Measurements from ENCODE around the gene ZKSCAN5.
A peak's percentile ranks its signal among the peaks of the same experiment; 100 is the strongest.
"Not testable (repeated sequence)": the region's sequence is repeated elsewhere in the genome, so short reads cannot be mapped to it uniquely, and the experiment has no call there.

Gene ZKSCAN5

DNA sequence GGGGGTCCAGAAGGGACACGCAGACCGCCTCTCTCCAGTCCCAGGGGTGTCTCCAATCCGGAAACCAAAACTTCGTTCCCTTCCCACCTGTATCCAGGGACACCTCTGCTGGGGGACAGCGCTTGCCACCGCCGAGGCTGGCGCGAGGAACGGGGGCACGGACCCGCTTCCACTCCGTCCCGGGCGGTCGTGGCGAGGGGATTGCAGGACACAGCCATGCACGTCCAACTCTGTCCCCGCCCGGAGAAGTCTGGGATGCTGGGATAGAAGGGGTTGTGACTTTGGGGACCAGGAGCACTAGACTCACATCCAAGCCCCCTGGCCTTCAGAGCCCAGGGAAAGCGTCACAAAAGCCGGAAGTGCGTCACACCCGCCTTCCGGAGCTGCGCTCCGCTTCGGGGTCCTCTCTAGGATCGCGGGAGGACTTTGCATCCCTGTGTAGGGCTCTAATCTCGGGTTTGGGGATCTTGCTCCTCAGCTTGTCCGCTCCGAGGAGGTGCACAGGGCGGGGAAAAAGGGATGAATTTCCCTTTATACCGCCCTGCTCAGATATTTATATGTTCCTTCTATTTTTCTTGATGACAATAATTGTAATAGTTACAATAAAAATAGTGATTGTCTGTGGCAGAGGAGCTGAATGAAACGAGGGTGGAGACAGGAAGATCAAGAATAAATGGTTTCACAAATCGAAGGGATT lies 47.5 kb downstream of the ZKSCAN5 start, which contains the start of gene FAM200A:
FAM200A (minus strand) TSS at position 348 of the 697 bp plus-strand sequence. CDS start 3,707 bp downstream, outside the sequence.
- peak; percentile 92 for DNase-seq (ENCODE audit: low read depth)

DNA sequence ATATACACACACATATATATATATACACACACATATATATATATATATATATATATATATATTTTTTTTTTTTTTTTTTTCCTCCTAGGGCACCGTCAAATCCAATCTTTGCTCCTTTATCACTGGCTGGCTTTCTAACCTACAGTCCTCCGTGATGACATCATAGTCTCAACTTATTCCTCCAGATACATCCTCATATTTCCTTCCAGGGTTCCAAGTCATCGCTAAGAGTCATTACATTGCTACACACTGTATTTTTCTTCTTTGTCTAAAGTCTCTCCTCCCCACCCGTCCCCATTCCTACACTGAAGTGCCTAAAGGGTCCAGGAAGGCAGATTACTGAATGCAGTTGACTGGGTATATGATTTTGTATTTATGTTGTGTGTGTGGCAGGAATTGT lies 48.6 kb downstream of the ZKSCAN5 start:
- DNase-seq (ENCODE audit: low read depth): no peak

DNA sequence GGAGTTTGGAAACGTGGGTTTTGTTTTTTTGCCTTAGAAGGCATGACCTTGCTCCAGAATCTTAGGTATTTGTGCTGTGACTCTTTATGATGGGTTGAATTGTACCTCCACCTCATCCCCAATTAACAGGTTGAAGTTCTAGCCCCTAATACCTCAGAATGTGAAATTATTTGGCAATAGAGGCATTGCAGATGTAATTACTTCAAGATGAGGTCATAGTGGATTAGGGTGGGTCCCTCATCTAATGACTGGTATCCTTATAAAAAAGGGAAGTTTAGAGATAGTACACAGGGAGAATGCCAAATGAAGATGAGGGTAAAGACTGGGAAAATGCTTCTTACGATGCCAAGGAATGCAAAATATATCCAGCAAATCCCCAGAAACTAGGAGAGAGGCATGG lies 50.5 kb downstream of the ZKSCAN5 start:
- no peak for DNase-seq (ENCODE audit: low read depth)

DNA sequence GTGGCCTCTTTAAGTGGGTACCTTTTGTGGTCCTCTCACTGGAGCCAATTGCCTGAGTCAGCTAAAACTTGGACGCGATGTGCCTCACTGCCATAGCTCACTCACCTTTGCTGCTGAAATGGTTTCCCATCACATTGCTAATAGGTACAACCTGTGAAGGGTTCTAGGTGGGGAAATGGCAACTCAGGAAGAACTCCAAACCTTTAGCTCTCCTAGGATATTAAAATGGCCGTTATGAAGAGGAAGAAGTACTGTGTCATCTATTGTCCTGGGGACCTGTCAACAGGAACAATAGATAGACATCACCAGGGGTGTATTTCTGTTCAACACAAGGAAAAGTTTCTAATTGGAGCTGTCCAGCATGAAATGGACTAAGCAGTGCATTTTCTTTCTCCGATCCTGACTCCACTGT lies 52.7 kb downstream of the ZKSCAN5 start:
- DNase-seq (ENCODE audit: low read depth): peak; percentile 14

DNA sequence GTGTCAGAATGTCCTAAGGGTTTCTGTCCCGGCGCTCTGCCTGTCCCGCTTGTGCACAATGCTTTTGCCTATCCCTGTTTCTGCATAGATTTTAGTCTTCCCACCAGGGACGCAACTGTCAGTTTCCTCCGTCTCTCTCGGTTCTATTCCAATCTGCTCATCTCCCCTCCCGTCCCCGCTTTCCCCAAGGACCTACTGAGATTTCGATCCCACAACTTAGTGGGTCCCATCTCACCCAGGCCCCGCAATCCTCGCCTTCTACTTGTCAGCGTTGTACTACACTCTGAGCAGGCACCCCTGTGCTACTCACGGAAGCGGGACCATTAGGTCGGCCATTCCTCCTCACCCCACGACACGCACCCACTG lies 53.5 kb downstream of the ZKSCAN5 start:
- DNase-seq (ENCODE audit: low read depth): no peak

DNA sequence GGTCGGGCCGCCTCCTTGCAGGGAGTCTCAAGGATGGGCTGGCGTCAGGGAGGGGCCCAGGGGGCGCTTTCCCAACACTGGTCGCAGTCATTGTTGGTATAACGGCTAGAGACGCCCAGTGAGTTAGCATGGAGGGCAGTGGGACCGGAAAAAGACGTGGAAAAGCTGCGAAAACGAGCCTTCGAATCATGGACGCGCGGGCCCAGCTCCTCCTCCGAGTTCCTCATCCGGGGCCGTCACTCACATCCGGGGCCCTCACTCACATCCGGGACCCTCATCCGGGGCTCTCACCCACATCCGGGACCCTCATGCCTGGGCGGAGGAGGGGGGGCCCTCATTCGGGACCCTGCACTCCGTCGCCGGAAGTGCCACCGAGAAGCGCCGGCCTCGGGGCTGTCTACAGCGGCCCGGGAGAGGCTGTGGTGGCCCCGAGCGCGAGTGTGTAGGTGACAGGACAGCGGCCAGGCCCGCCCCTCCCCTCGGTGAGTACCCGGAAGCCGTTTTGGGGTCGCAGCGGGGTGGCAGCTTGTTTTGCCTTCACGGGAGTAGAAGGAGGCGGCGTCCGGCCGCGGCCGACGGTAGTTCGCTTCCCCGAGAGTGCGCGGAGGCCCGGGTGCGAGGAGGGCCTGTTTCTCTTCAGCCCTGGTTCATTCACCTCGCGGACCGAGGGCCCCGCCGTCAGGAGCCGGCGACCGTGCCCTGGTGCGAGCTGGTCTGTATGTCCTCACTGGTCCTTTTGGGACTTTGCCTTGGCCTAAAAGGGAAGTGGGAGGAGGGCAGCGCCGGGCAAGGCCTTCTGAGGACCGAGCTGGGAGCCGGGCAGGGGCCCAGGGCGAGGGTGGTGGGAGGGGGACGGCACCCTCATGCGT lies 54.1 kb downstream of the ZKSCAN5 start, which contains the start of gene ZNF655:
ZNF655 (plus strand) TSS at position 337 of the 869 bp plus-strand sequence. CDS start 1,918 bp downstream, outside the sequence.
- peak; percentile 84 for DNase-seq (ENCODE audit: low read depth)

DNA sequence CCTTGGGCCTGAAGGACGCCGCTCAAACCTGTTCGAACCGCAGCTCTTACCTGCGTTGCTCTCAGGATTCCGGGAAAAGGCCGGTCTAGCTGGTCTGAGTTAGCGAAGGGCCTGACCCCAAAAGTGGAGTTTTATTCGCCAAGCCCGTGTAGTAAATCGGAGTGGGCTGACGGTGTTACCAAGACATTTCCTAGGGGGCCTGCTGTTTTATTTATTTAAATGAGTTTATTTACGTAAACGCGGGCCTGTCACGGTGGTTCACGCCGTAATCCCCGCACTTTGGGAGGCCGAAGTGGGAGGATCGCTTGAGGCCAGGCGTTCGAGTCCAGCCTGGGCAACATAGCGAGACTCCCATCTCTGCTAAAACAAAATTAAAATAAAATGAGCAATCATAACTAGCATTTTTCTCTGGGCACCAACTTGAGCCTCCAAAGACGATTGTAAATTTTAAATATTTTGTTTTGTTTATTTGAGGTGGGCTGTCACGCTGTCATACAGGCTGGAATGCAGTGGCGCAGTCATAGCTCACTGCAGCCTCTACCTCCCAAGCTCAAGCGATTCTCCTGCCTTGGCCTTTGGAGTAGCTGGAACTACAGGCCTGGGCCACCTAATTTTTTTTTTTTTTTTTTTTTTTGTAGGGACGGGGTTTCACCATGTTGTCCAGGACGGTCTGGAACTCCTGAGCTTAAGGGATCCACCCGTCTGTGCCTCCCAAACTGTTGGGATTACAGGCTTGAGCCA lies 54.9 kb downstream of the ZKSCAN5 start:
- peak; percentile 34 for DNase-seq (ENCODE audit: low read depth)

DNA sequence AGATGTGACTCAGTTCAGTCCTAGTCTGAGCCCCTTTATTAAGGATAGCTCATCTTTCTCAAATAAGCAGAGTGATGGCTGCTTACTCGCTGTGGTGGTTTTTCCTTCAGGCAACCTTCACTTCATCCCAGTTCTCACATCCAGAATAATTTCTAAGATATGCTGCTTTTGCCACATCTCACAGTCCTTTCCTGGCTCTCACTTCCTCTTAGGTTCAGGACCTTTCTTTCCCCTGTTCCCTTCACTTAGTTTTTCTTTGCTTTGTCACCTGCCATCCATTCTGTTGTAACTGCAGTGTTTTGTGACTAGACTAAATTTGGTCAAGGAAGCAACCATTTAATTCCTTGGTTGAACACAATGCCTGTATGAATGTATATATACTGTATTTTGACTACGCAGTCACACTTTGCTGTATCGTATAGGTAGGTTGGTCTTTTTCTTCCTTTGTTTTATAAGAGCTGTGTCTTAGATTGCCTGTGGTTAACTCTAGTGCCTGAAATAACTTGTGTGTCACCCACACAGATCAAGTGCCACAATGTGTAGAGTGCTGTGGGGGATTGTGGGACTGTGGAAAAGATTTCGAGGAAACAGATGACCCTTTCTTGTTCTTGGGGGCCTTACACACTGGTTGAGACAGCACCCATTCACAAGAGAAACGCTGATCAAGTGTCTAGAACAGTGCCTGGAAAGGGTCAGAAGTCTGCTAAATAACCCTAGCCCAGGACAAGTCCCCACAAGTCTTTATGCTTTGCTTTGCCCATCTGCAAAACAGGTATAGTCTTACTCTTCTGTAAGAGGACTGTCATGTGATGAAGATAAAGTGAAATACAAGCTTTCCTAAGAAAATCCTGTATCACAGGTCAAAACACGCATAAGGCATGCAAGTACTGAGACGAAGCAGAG lies 56.6 kb downstream of the ZKSCAN5 start:
- DNase-seq (ENCODE audit: low read depth): no peak

DNA sequence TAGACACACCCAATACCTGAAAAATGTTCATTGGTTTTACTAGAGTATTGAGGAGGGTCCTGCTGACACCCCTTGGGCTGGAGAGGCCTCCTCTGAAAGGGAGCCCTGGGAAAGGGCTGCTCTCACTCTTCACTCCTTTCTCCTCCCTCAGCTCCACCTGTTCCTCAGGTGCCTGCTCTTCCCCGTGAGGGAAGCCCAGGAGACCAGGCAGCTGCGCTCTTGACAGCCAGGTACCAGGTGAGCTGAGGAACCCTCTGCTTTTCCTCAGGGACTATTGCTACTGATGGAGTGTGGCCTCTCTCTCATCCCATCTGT lies 57.2 kb downstream of the ZKSCAN5 start:
- DNase-seq (ENCODE audit: low read depth): no peak

DNA sequence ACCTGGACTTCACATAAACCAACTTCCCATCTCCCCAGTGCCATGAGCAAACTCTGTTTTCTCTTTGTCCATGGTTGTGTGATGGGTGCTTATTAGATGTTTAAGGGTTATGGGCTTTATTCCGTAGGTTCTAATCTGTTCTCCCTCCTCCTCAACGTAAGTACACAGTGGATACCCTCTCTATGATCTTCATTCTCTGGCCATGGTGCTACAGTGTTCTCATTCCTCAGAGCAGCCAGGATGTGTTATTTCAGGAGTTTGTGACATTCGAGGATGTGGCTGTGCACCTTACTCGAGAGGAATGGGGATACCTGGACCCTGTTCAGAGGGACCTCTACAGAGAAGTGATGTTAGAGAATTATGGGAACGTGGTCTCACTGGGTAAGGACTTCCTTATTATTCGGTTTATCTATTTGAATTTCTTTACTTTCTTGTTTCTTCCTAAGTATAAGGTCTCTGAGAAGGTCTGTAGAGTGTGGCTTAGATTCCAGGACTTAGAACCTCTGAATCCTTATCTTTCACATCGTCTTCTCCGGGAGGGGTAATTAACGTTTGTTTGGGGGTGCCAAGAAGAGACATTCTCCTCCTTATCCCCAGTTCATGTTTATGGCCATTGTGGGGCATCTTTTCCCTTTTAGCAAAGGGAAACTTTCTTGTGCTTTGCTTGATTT lies 57.8 kb downstream of the ZKSCAN5 start:
- no peak for DNase-seq (ENCODE audit: low read depth)

DNA sequence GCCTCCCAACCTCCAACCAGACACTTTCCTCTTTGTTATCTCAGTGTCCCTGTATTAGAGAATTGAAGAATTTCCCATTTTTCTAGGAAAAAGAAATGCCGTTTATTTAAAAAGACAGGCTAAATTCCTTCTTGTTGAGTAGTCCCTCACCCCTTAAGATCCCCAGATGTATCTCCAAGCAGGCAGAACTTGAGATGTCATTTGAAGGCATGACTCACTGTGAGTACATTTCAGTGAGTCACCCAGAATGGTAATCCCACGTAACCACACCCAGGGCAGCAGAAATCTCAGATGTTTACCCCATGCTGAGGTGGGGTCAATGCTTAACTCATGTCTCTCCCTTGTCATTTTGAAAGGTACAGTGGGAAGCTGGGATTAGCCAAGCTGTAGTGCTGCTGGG lies 58.4 kb downstream of the ZKSCAN5 start:
- DNase-seq (ENCODE audit: low read depth): peak; percentile 100

DNA sequence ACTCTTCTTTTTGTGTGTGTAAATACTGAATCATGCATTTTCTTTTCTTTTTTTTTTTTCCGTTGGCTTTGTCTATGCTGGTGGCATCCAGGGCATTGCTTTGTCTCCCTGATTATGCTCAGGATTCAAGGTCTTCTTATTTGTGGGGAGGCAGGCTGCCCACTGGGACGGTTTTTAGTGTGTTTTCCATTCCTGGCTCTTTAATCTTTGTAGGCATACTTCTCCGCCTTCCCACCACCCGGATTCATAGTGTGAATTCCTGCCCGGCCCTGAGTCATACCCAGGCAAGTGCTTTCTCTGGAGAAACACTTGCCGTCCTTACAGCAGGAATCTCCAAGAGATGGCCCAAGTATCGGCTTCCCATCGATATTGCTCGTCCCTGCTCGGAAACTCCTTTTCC lies 59.2 kb downstream of the ZKSCAN5 start:
- peak; percentile 77 for DNase-seq (ENCODE audit: low read depth)

DNA sequence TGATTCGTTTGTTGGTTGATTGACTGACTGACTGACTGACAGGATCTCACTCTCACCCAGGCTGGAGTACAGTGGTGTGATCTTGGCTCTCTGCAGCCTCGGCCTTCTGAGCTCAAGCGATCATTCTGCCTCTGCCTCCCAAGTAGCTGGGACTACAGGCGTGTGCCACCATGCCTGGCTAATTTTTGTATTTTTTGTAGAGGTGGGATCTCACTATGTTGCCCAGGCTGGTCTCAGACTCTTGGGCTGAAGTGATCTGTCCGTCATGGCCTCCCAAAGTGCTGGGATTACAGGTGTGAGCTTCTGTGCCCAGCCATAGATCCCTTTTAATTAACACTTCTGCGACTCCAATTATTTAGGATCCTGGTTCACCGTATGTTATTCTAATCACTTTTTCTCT lies 64.3 kb downstream of the ZKSCAN5 start:
- not testable (repeated sequence) for DNase-seq (ENCODE audit: low read depth)

DNA sequence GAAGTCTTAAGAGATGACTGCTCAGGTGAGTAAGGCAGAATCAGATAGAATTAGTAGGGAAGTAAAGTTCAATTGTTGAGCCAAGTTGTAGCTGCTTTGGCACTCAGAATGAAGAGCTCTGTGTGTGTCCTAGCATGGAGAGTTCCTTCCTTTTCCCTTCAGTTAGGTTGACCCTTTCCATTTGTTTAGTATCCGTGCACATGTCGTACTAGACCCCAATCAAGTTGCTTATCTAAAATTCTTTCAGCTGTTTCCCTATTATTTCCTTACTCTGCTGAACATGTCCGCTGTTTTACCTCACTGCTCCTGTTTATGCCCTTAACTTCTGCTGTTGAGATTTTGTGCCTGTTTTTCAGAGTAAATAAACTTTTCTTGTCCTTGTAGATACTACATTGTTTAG lies 67.3 kb downstream of the ZKSCAN5 start:
- DNase-seq (ENCODE audit: low read depth): no peak

DNA sequence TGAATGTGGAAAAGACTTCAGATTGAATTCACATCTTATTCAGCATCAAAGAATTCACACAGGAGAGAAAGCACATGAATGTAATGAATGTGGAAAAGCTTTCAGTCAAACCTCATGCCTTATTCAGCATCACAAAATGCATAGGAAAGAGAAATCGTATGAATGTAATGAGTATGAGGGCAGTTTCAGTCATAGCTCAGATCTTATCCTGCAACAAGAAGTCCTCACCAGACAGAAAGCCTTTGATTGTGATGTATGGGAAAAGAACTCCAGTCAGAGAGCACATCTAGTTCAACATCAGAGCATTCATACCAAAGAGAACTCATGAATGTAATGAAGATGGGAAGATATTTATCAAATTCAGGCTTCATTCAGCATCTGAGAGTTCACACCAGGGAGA lies 68.8 kb downstream of the ZKSCAN5 start:
- no peak for DNase-seq (ENCODE audit: low read depth)

DNA sequence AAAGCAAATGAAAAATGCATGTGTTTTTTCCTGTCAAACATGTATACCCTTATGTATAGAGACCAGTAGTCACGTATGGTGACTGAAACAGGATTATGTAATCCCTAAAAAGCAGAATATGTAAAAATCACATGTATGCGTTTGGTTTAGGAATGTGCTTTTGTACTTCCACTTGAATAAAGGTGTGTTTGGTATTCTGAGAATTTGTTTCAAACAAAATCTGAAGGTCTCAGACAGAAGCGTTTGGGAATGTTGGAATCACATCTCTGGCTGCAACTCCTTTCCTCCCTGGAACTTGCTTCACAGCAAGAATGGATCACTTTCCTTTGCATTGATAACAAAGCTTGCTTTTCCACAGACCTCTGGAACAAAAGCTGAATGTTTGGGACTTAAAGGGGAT lies 71.8 kb downstream of the ZKSCAN5 start:
- DNase-seq (ENCODE audit: low read depth): no peak

DNA sequence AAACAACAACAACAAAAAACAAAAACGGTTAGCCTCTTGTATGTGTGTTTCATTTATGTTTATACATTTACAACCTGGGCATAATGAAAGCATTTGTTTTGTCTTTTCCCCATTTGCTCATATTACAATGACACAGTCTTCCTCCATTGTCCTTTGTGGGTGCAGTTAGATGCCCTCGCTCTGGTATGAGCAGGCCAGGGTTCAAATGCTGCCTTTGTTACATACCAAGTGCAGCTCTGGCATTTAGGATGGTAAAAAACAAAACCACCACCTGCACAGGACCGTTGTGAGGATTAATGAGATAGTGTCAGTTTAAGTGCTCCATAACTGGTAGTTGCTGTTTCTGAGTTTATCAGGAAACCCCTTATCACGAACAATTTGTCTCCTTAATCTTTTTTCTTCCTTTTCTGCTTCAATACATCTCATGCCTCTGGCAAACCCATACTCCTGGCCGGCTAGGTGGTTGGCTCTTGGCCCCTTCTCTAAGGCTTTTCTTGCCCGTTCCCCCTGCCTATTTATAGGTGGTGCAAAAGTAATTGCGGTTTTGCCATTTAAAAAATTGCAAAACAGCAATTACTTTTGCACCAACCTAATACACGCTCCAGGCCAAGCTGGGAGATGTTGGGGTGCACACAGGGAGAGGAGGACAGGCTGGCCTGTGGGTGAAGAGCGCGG lies 75.0 kb downstream of the ZKSCAN5 start:
- no peak for DNase-seq (ENCODE audit: low read depth)

DNA sequence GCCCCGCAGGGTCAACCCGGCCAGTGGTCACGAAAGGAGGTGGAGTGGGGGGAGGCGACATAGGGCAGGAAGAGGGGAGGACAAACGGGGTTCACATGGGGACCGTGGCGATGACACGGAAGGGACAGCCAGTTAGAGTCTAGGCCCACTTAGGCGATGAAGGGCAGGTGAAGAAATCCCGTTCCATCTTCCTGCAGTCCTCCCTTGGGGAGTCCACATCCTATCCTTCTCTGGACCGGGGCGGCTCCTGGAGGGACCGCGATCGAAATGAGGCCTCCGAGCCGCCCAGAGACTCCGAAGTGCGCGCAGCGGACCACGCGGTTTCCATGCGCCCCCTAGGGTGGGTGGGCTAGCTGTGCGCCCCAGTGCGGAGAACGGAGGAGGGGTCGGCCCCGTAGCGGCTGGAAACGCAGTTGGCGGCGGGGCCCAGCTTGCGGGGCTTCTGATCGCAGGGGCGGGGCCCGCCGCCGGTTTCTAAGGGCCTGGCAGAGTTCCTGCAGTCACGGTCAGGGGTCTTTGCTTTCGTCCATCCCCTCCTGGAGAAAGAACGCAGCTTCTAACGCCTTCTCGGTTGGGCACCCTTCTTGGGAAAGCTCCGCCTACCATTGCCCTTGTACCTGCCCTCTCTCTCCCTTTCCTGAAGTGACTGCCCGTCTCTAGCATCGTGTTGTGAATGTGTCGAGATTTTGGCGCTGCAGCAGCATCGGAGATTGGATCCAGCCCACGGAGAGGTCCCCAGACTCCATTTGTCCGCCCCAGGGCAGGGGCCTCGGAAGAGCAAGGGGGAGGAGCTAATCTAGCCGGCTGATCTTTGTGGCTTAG lies 75.7 kb downstream of the ZKSCAN5 start:
- DNase-seq (ENCODE audit: low read depth): no peak

DNA sequence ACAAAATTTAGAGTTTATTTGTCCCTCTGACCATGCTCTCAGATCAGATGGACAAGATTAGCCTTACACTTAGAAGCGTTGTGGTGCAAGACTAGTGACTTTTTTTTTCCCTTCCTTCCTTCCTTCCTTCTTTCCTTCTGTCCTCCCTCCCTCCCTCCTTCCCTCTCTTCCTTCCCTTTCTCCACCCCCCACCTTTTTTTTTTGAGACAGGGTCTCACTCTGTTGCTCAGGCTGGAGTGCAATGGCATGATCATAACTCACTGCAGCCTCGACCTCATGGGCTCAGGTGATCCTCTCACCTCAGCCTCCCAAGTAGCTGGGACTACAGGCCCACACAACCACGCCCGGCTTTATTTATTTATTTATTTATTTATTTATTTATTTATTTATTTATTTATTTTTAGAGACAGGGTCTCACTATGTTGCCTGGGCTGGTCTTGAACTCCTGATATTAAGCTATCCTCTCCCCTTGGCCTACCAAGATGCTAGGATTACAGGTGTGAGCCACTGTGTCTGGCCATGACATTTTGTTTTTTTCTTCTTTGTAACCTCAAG lies 76.4 kb downstream of the ZKSCAN5 start:
- DNase-seq (ENCODE audit: low read depth): not testable (repeated sequence)
